H9 (cell line): ENCODE measurements around the gene CCDC102A. TPM values are rescaled to one million over a fixed set of nuclear protein-coding genes. Genes with fewer than 3 reads are reported as not detected.

Experiments used
- DNase-seq: peaks from one replicate; pipeline ENCODE4 v3.0.0-alpha.2; 2017
- H2AFZ ChIP-seq: one replicate; pipeline ENCODE4 v1.6.1; 2013; ENCODE audit warnings: mild to moderate bottlenecking, low read length, control low read depth, moderate library complexity
- H2AK5ac ChIP-seq: 2 replicates; pipeline ENCODE4 v1.6.1; 2013; ENCODE audit warnings: low read length, control low read depth, mixed read lengths; ENCODE audit not compliant: insufficient read length
- H2BK120ac ChIP-seq: one replicate; pipeline ENCODE4 v1.6.1; 2013; ENCODE audit warnings: low read depth, mild to moderate bottlenecking, low read length, control low read depth, inconsistent platforms; ENCODE audit not compliant: poor library complexity, severe bottlenecking
- H2BK12ac ChIP-seq: 2 replicates; pipeline ENCODE4 v1.6.1; 2013; ENCODE audit warnings: low read length, control low read depth, mixed read lengths, low read depth; ENCODE audit not compliant: insufficient read length
- H2BK15ac ChIP-seq: 2 replicates; pipeline ENCODE4 v1.6.1; 2013; ENCODE audit warnings: low read depth, low read length, control low read depth
- H2BK20ac ChIP-seq: one replicate; pipeline ENCODE4 v1.6.1; 2013; ENCODE audit warnings: low read depth, mild to moderate bottlenecking, low read length, control low read depth, inconsistent platforms; ENCODE audit not compliant: poor library complexity, severe bottlenecking
- H2BK5ac ChIP-seq: 2 replicates; pipeline ENCODE4 v1.6.1; 2013; ENCODE audit warnings: low read length, control low read depth, mixed read lengths; ENCODE audit not compliant: insufficient read length
- H3K14ac ChIP-seq: 2 replicates; pipeline ENCODE4 v1.6.1; 2013; ENCODE audit warnings: low read length, control low read depth; ENCODE audit not compliant: insufficient read depth
- H3K18ac ChIP-seq: 2 replicates; pipeline ENCODE4 v1.6.1; 2013; ENCODE audit warnings: low read depth, mild to moderate bottlenecking, mixed read lengths, low read length, control low read depth; ENCODE audit not compliant: insufficient read length
- H3K23ac ChIP-seq: 2 replicates; pipeline ENCODE4 v1.6.1; 2013; ENCODE audit warnings: low read length, control low read depth, mixed read lengths, low read depth; ENCODE audit not compliant: insufficient read length
- H3K23me2 ChIP-seq: 2 replicates; pipeline ENCODE4 v1.6.1; 2013; ENCODE audit warnings: low read depth, mild to moderate bottlenecking, mixed read lengths, low read length, control low read depth; ENCODE audit not compliant: insufficient read length, poor library complexity, severe bottlenecking
- H3K27ac ChIP-seq: 2 replicates; pipeline ENCODE4 v1.5.1; 2013; ENCODE audit warnings: low read length, control low read depth, mixed read lengths, low read depth; ENCODE audit not compliant: insufficient read length
- H3K27me3 ChIP-seq: 2 replicates; pipeline ENCODE4 v1.6.1; 2013; ENCODE audit warnings: low read length, control low read depth, inconsistent platforms; ENCODE audit not compliant: insufficient read depth
- H3K4ac ChIP-seq: 2 replicates; pipeline ENCODE4 v1.6.1; 2013; ENCODE audit warnings: low read depth, mild to moderate bottlenecking, control low read depth, inconsistent platforms, low read length, moderate library complexity
- H3K4me1 ChIP-seq: 2 replicates; pipeline ENCODE4 v1.6.1; 2013; ENCODE audit warnings: low read length, control low read depth, inconsistent platforms; ENCODE audit not compliant: insufficient read depth
- H3K4me2 ChIP-seq: 2 replicates; pipeline ENCODE4 v1.6.1; 2013; ENCODE audit warnings: low read length, control low read depth, mixed read lengths; ENCODE audit not compliant: insufficient read length, insufficient read depth
- H3K56ac ChIP-seq: 2 replicates; pipeline ENCODE4 v1.6.1; 2013; ENCODE audit warnings: low read depth, mild to moderate bottlenecking, mixed read lengths, low read length, control low read depth; ENCODE audit not compliant: insufficient read length
- H3K79me1 ChIP-seq: 2 replicates; pipeline ENCODE4 v1.6.1; 2013; ENCODE audit warnings: low read depth, mild to moderate bottlenecking, moderate library complexity, low read length, control low read depth, inconsistent platforms; ENCODE audit not compliant: insufficient read depth, poor library complexity, severe bottlenecking
- H3K79me2 ChIP-seq: 2 replicates; pipeline ENCODE4 v1.6.1; 2013; ENCODE audit warnings: low read length, control low read depth, inconsistent platforms; ENCODE audit not compliant: insufficient read depth
- H3K9ac ChIP-seq: 2 replicates; pipeline ENCODE4 v1.6.1; 2013; ENCODE audit warnings: low read length, control low read depth, mixed read lengths; ENCODE audit not compliant: insufficient read length; ENCODE audit errors: extremely low read depth
- H3K9me3 ChIP-seq: one replicate; pipeline ENCODE4 v1.6.1; 2013; ENCODE audit warnings: low read depth, low read length, inconsistent platforms; ENCODE audit not compliant: control insufficient read depth
- H3T11ph ChIP-seq: one replicate; pipeline ENCODE4 v1.6.1; 2013; ENCODE audit warnings: mild to moderate bottlenecking, low read length, control low read depth, inconsistent platforms
- H4K20me1 ChIP-seq: one replicate; pipeline ENCODE4 v1.6.1; 2013; ENCODE audit not compliant: control insufficient read depth, insufficient read length, insufficient read depth
- H4K5ac ChIP-seq: 2 replicates; pipeline ENCODE4 v1.6.1; 2013; ENCODE audit warnings: low read depth, mild to moderate bottlenecking, mixed read lengths, low read length, control low read depth; ENCODE audit not compliant: insufficient read length
- H4K8ac ChIP-seq: replicated peaks from 2 replicates; pipeline ENCODE4 v1.6.1; 2013; ENCODE audit warnings: low read length, control low read depth, mixed read lengths, low read depth; ENCODE audit not compliant: insufficient read length
- H4K91ac ChIP-seq: 2 replicates; pipeline ENCODE4 v1.6.1; 2013; ENCODE audit warnings: low read depth, mild to moderate bottlenecking, moderate library complexity, mixed read lengths, low read length, control low read depth; ENCODE audit not compliant: insufficient read length
- H3K27ac Mint-ChIP-seq, 3 experiments: 2 replicates in 2 of 3; 3 replicates in 1 of 3; pipeline ENCODE4 v1.8.0; 2020 to 2021; ENCODE audit warnings: mixed read lengths in 3 of 3, mild to moderate bottlenecking in 1 of 3, moderate library complexity in 1 of 3
- H3K27me3 Mint-ChIP-seq: 2 replicates; pipeline ENCODE4 v1.8.0; 2021; ENCODE audit warnings: low read depth, mild to moderate bottlenecking, moderate library complexity, mixed read lengths
- H3K36me3 Mint-ChIP-seq, 3 experiments: 2 replicates in 2 of 3; 3 replicates in 1 of 3; pipeline ENCODE4 v1.8.0; 2020 to 2021; ENCODE audit warnings: low read depth in 3 of 3, mixed read lengths in 3 of 3; ENCODE audit not compliant: insufficient read depth in 1 of 3
- H3K4me1 Mint-ChIP-seq, 2 experiments: 2 replicates each; pipeline ENCODE4 v1.8.0; 2020; ENCODE audit warnings: mixed read lengths in 2 of 2
- H3K4me3 Mint-ChIP-seq, 2 experiments: 2 replicates in 1 of 2; 3 replicates in 1 of 2; pipeline ENCODE4 v1.8.0; 2020 to 2021; ENCODE audit warnings: mild to moderate bottlenecking in 2 of 2, mixed read lengths in 2 of 2, moderate library complexity in 1 of 2
- H3K9me3 Mint-ChIP-seq, 2 experiments: 2 replicates in 1 of 2; 3 replicates in 1 of 2; pipeline ENCODE4 v1.8.0; 2020; ENCODE audit warnings: mild to moderate bottlenecking in 2 of 2, mixed read lengths in 2 of 2, moderate library complexity in 1 of 2
- CTCF ChIP-seq: fragments of 200-600 bp; sonication (generic); conservative IDR thresholded peaks from 3 replicates; pipeline ENCODE4 v1.8.0; 2021; ENCODE audit warnings: antibody characterized with exemption, mild to moderate bottlenecking
- WGBS: extraction: QIAGEN DNeasy Blood & Tissue Kit; methylation state at CpG from one replicate; pipeline ENCODE4 v1.1.7; 2013; ENCODE audit warnings: missing lambda C conversion rate, low lambda C conversion rate, mixed read lengths; ENCODE audit not compliant: insufficient read length; ENCODE audit errors: extremely low coverage; 5-methylcytosine and 5-hydroxymethylcytosine counted together
- total RNA-seq: library from RNA; stranded (reverse); gene quantifications from 2 replicates; pipeline ENCODE4 v1.2.1, GENCODE V29; 2021

CCDC102A gene
- total RNA-seq, 1 experiment from 2014 or later, result 8.2 TPM

- Histone ChIP-seq H3K14ac (no peak overlapping the region), H2BK15ac (no peak overlapping the region), H2AFZ (no peak overlapping the region), H4K91ac (no peak overlapping the region), H3K27me3 (no peaks in the 10 kb centered on the region), H3K4me1 (peaks cover 14% of the 10 kb centered on the region; the same call in 1 of the 2 replicates), H3K9ac (no peak overlapping the region), H4K5ac (no peak overlapping the region), H3T11ph (no peak overlapping the region), H3K79me2 (no peaks in the 10 kb centered on the region), H3K27ac (no peak overlapping the region), H3K56ac (no peak overlapping the region), H2BK120ac (no peak overlapping the region), H3K18ac (no peak overlapping the region), H2AK5ac (no peak overlapping the region), H3K9me3 (no peaks in the 10 kb centered on the region), H3K23ac (no peak overlapping the region), H3K4me2 (no peak overlapping the region), H3K23me2 (no peaks in the 10 kb centered on the region), H3K4ac (no peak overlapping the region), H4K20me1 (no peaks in the 10 kb centered on the region), H2BK20ac (no peak overlapping the region), H2BK5ac (no peak overlapping the region), H2BK12ac (no peak overlapping the region), H4K8ac (no peak overlapping the region), H3K79me1 (no peaks in the 10 kb centered on the region)
- Mint-ChIP-seq H3K4me1 (peaks cover 22 to 28% of the 10 kb centered on the region in 2 experiments), H3K36me3 (peaks cover 36 to 66% (median 57%) of the 10 kb centered on the region in 3 experiments), H3K4me3 (no peak overlapping the region), H3K9me3 (no peaks in the 10 kb centered on the region), H3K27ac (no peak overlapping the region), H3K27me3 (no peaks in the 10 kb centered on the region)
- DNase-seq, result peak; percentile 19
- TF ChIP-seq CTCF, result no peak
- WGBS, result no CpG with 5 or more reads among the region's 6 CpGs
These were observed 65.7 kb downstream of the CCDC102A start for GRCh38 chr16:57470711-57471110.
